Neural progenitor cell (in vitro differentiated cells): ENCODE results near the gene PIK3CB. TPM values are rescaled to one million over a fixed set of nuclear protein-coding genes. Genes with fewer than 3 reads are reported as not detected.
A peak's percentile ranks its signal among the peaks of the same experiment; 100 is the strongest.

ENCODE experiments used
- DNase-seq: peaks from one replicate; pipeline ENCODE4 v3.0.0-alpha.2; 2016; ENCODE audit warnings: low spot score
- H2AFZ ChIP-seq: fragments of 200-600 bp; sonication (generic); replicated peaks from 2 replicates; pipeline ENCODE4 v1.6.1; 2016; ENCODE audit warnings: antibody characterized with exemption
- H3F3A ChIP-seq: fragments of 200-600 bp; sonication (generic); 2 replicates; pipeline ENCODE4 v1.6.1; 2016; ENCODE audit warnings: antibody characterized with exemption, low read depth
- H3K27ac ChIP-seq: fragments of 200-600 bp; sonication (generic); 2 replicates; pipeline ENCODE4 v1.5.1; 2016; ENCODE audit warnings: mild to moderate bottlenecking
- H3K27me3 ChIP-seq: fragments of 200-600 bp; sonication (generic); 2 replicates; pipeline ENCODE4 v1.6.1; 2016; ENCODE audit warnings: mild to moderate bottlenecking, moderate library complexity
- H3K36me3 ChIP-seq: fragments of 200-600 bp; sonication (generic); 2 replicates; pipeline ENCODE4 v1.5.1; 2016
- H3K4me1 ChIP-seq: fragments of 200-600 bp; sonication (generic); 2 replicates; pipeline ENCODE4 v1.6.1; 2016; ENCODE audit warnings: mixed run types
- H3K4me2 ChIP-seq: fragments of 200-600 bp; sonication (generic); 2 replicates; pipeline ENCODE4 v1.6.1; 2016
- H3K4me3 ChIP-seq: fragments of 200-600 bp; sonication (generic); 2 replicates; pipeline ENCODE4 v1.5.1; 2016
- H3K79me2 ChIP-seq: fragments of 200-600 bp; sonication (generic); 2 replicates; pipeline ENCODE4 v1.6.1; 2016; ENCODE audit warnings: low read depth
- H3K9ac ChIP-seq: fragments of 200-600 bp; sonication (generic); 2 replicates; pipeline ENCODE4 v1.6.1; 2016
- H3K9me3 ChIP-seq: fragments of 200-600 bp; sonication (generic); 2 replicates; pipeline ENCODE4 v1.5.1; 2016; ENCODE audit warnings: low read depth
- H4K20me1 ChIP-seq: fragments of 200-600 bp; sonication (generic); 2 replicates; pipeline ENCODE4 v1.6.1; 2016; ENCODE audit warnings: low read depth
- H3K27ac Mint-ChIP-seq: 3 replicates; pipeline ENCODE4 v1.8.0; 2021; ENCODE audit warnings: mixed read lengths
- H3K27me3 Mint-ChIP-seq: 2 replicates; pipeline ENCODE4 v1.8.0; 2022; ENCODE audit warnings: low read depth, mild to moderate bottlenecking, inconsistent platforms, moderate library complexity, mixed read lengths; ENCODE audit not compliant: insufficient read depth
- H3K36me3 Mint-ChIP-seq: 3 replicates; pipeline ENCODE4 v1.8.0; 2021; ENCODE audit warnings: mixed read lengths
- H3K4me1 Mint-ChIP-seq: 3 replicates; pipeline ENCODE4 v1.8.0; 2021; ENCODE audit warnings: mixed read lengths
- H3K4me3 Mint-ChIP-seq: 3 replicates; pipeline ENCODE4 v1.8.0; 2021; ENCODE audit warnings: mild to moderate bottlenecking, moderate library complexity, mixed read lengths
- H3K9me3 Mint-ChIP-seq: 3 replicates; pipeline ENCODE4 v1.8.0; 2020; ENCODE audit warnings: mixed read lengths
- EZH2 ChIP-seq: fragments of 200-600 bp; sonication (generic); IDR thresholded peaks from 2 replicates; pipeline ENCODE4 v1.6.1; 2017; ENCODE audit warnings: antibody characterized with exemption, mild to moderate bottlenecking, moderate library complexity
- EZH2phosphoT487 ChIP-seq: fragments of 200-600 bp; sonication (generic); IDR thresholded peaks from 2 replicates; pipeline ENCODE4 v1.6.1; 2017; ENCODE audit warnings: antibody characterized with exemption
- total RNA-seq: library from RNA; depleted of rRNA; stranded (reverse); fragments of >200 nt; gene quantifications from 2 replicates; pipeline ENCODE4 v1.2.3, GENCODE V29; 2015; ENCODE audit warnings: low replicate concordance
- TF ChIP-seq, protein P1 (sequence below): fragments of 200-600 bp; sonication (generic); IDR thresholded peaks from 2 replicates; pipeline ENCODE4 v1.5.1; 2017; ENCODE audit warnings: antibody characterized with exemption, mild to moderate bottlenecking

The PIK3CB gene
- total RNA-seq, 1 donor from 2014 or later = 17.7 TPM

DNA sequence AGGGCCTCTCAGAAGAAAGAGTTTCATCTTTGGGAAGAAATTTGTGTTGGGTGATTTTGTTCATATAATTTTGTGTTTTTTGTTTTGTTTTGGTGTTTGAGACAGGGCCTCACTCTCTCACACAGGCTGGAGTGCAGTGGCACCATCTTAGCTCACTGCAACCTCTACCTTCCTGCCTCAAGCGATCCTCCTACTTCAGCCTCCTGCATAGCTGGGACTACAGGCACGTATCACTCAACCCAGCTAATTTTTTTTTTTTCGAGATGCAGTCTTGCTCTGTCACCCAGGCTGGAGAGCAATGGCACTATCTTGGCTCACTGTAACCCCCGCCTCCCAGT, 29.0 kb upstream of the PIK3CB start:
- no peaks in the 10 kb centered on the region for H3K9me3 Mint-ChIP-seq
- peaks cover 10% of the 10 kb centered on the region for H4K20me1 ChIP-seq
- peaks cover 30% of the 10 kb centered on the region for H3K4me1 Mint-ChIP-seq
- no peaks in the 10 kb centered on the region for H3K36me3 ChIP-seq
- no peak for TF ChIP-seq EZH2phosphoT487
- TF ChIP-seq, protein P1, sequence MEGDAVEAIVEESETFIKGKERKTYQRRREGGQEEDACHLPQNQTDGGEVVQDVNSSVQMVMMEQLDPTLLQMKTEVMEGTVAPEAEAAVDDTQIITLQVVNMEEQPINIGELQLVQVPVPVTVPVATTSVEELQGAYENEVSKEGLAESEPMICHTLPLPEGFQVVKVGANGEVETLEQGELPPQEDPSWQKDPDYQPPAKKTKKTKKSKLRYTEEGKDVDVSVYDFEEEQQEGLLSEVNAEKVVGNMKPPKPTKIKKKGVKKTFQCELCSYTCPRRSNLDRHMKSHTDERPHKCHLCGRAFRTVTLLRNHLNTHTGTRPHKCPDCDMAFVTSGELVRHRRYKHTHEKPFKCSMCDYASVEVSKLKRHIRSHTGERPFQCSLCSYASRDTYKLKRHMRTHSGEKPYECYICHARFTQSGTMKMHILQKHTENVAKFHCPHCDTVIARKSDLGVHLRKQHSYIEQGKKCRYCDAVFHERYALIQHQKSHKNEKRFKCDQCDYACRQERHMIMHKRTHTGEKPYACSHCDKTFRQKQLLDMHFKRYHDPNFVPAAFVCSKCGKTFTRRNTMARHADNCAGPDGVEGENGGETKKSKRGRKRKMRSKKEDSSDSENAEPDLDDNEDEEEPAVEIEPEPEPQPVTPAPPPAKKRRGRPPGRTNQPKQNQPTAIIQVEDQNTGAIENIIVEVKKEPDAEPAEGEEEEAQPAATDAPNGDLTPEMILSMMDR = no peak
- no peak for TF ChIP-seq EZH2
- H3K4me3 ChIP-seq = no peak overlapping the region
- H3K4me2 ChIP-seq = no peak overlapping the region
- H3F3A ChIP-seq = peaks cover 18% of the 10 kb centered on the region
- no peak overlapping the region for H3K4me3 Mint-ChIP-seq
- H3K27ac Mint-ChIP-seq = peak overlapping the region; percentile 78
- H3K27ac ChIP-seq = no peak overlapping the region
- DNase-seq = no peak
- H3K4me1 ChIP-seq = peaks cover 17% of the 10 kb centered on the region
- H2AFZ ChIP-seq = no peak overlapping the region
- H3K27me3 ChIP-seq = peaks cover 58% of the 10 kb centered on the region
- H3K9me3 ChIP-seq = no peaks in the 10 kb centered on the region
- H3K27me3 Mint-ChIP-seq = peaks cover 7% of the 10 kb centered on the region
- H3K9ac ChIP-seq = no peak overlapping the region
- no peaks in the 10 kb centered on the region for H3K36me3 Mint-ChIP-seq
- no peaks in the 10 kb centered on the region for H3K79me2 ChIP-seq

DNA sequence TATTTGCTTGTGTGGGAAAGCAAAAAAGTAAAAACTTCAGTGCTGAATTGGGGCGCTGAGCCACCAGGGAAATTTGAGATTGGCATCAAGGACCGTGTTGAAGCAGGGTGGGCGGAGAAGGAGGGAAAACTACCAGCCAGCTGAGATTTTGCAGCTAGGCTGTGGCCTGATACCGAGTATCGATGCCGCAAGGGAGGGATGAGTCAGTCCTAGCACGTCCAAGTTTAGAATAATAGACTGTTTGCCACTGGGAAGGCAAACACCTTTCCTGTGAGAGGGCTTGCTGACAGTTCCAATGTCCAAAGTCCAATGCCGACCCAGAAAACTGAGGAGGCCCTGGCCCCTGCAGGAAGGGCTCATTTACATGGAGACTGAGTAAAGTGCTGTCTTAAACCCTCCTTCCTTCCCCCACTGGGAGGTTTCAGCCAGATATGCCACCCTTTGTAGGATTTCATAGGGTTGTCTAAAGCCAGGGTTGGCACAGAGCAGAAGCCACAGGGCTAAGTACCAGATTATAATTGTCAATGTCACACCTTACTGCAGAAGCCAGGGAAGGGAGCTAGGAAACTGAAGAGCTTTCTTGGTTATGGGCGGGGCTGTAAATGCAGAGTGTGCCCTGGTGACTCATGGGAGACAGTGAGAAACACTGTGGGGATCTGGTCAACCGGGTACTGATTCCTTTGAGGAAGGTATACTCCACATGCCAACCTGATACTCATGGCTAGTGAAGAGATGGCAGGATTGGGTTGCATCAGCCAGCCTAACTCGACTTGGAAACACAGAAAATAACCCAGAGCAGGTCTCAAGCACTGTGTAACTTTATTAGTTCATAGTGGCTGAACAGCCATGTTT, 28.4 kb upstream of the PIK3CB start:
- Histone ChIP-seq H3K9me3 (no peaks in the 10 kb centered on the region), H3K36me3 (no peaks in the 10 kb centered on the region), H3K27me3 (peaks cover 58% of the 10 kb centered on the region), H3F3A (peaks cover 18% of the 10 kb centered on the region), H2AFZ (no peak overlapping the region), H4K20me1 (peaks cover 10% of the 10 kb centered on the region), H3K27ac (no peak overlapping the region), H3K9ac (no peak overlapping the region), H3K79me2 (no peaks in the 10 kb centered on the region), H3K4me2 (peak overlapping the region; percentile 65), H3K4me3 (peak overlapping the region; percentile 1), H3K4me1 (peaks cover 17% of the 10 kb centered on the region)
- Mint-ChIP-seq H3K27me3 (peaks cover 7% of the 10 kb centered on the region), H3K27ac (peak overlapping the region; percentile 78), H3K4me3 (peak overlapping the region; percentile 22), H3K36me3 (no peaks in the 10 kb centered on the region), H3K4me1 (peaks cover 30% of the 10 kb centered on the region), H3K9me3 (no peaks in the 10 kb centered on the region)
- no peak for DNase-seq
- TF ChIP-seq EZH2 (no peak), EZH2phosphoT487 (no peak)
- TF ChIP-seq, protein P1 = no peak

DNA sequence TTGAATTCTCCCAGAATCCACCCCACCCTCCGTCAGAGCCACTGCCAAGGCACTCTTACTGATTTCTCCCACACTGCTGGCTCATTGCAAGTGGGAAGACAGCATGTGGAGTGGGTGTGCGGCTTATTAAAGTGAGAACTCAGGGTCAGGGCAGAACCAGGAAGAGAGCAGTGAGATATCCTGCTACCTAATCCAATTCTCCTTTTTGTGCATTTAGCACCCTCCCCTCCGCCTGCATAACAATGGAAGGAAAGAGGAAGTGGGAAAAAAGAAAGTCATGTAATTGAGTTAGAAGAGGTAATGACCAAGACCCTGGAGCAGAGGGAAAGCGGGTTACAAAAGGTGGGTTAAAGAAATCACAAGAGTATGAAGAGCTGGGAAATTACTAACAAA, 27.8 kb upstream of the PIK3CB start:
- Histone ChIP-seq H3K4me2 (peak overlapping the region; percentile 65), H2AFZ (no peak overlapping the region), H3K79me2 (no peaks in the 10 kb centered on the region), H3K4me1 (peaks cover 17% of the 10 kb centered on the region), H3K27ac (no peak overlapping the region), H3K4me3 (peak overlapping the region; percentile 1), H3K27me3 (peaks cover 58% of the 10 kb centered on the region), H3K9ac (no peak overlapping the region), H3K9me3 (no peaks in the 10 kb centered on the region), H3F3A (peaks cover 18% of the 10 kb centered on the region), H4K20me1 (peaks cover 10% of the 10 kb centered on the region), H3K36me3 (no peaks in the 10 kb centered on the region)
- Mint-ChIP-seq H3K27ac (peak overlapping the region; percentile 58), H3K4me3 (peak overlapping the region; percentile 22), H3K9me3 (no peaks in the 10 kb centered on the region), H3K4me1 (peaks cover 30% of the 10 kb centered on the region), H3K27me3 (peaks cover 7% of the 10 kb centered on the region), H3K36me3 (no peaks in the 10 kb centered on the region)
- peak; percentile 4 for DNase-seq
- TF ChIP-seq EZH2phosphoT487 = peak; percentile 84
- peak; percentile 27 for TF ChIP-seq EZH2
- TF ChIP-seq, protein P1 = no peak
